Gastrocnemius medialis (tissue), 4 donors: ENCODE results near the gene C13orf42.

Source experiments
- CTCF ChIP-seq, 5 experiments: fragments of 450-650 bp in 3 of 5; fragments of 200-600 bp in 2 of 5; sonication (generic) in 2 of 5; IDR thresholded peaks in 4 of 5; conservative IDR thresholded peaks in 1 of 5; 1 replicate in 4 of 5; 2 replicates in 1 of 5; pipeline ENCODE4 v1.5.1; 2016 to 2019; ENCODE audit warnings: antibody characterized with exemption in 5 of 5, mild to moderate bottlenecking in 3 of 5, moderate library complexity in 3 of 5
- POLR2A ChIP-seq, 2 donors: fragments of 450-650 bp; IDR thresholded peaks; one replicate each; pipeline ENCODE4 v1.6.1; 2017; ENCODE audit warnings: antibody characterized with exemption in 2 of 2, mild to moderate bottlenecking in 2 of 2, moderate library complexity in 2 of 2

DNA sequence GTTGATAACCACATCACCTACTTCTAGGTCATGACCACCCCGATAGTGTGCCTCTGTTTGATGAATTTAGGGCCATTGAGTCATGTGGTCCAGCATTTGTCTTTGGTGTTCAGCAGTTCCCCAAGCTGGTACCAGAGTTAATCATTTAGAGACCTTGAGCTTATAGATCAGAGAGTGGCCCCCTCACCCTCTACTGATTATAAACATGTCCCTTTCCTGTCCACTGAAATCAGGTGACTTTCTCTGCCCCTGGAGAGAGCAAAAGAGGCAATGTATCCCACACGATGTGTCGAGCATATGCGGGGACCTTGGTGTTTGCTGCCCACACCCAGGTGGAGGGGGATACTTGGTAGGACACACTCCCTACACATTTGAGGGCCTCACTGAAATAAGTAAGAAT is 46.3 kb downstream of the C13orf42 start:
- no peak for TF ChIP-seq POLR2A (IDR thresholded peaks at IDR 0.05)
- no peak for TF ChIP-seq CTCF (IDR thresholded peaks at IDR 0.05 in 4 of 5, conservative IDR thresholded peaks at IDR 0.05 in 1 of 5)
